Measurements from ENCODE around the gene FRS2. TPM values are rescaled to one million over a fixed set of nuclear protein-coding genes. Genes with fewer than 3 reads are reported as not detected.

The FRS2 gene
- total RNA-seq, 1 donor, result 70.0 TPM

GRCh38 chr12:69514111-69514510 lies 43.9 kb downstream of the FRS2 start:
- no peak for DNase-seq (ENCODE audit: low read depth)
- TF ChIP-seq, protein P1, sequence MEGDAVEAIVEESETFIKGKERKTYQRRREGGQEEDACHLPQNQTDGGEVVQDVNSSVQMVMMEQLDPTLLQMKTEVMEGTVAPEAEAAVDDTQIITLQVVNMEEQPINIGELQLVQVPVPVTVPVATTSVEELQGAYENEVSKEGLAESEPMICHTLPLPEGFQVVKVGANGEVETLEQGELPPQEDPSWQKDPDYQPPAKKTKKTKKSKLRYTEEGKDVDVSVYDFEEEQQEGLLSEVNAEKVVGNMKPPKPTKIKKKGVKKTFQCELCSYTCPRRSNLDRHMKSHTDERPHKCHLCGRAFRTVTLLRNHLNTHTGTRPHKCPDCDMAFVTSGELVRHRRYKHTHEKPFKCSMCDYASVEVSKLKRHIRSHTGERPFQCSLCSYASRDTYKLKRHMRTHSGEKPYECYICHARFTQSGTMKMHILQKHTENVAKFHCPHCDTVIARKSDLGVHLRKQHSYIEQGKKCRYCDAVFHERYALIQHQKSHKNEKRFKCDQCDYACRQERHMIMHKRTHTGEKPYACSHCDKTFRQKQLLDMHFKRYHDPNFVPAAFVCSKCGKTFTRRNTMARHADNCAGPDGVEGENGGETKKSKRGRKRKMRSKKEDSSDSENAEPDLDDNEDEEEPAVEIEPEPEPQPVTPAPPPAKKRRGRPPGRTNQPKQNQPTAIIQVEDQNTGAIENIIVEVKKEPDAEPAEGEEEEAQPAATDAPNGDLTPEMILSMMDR (IDR thresholded peaks at IDR 0.05; ENCODE audit: insufficient read depth, low read depth, low read length), result no peak
- no peak overlapping the region for H3K4me3 ChIP-seq (ENCODE audit: low read depth, low read length)

- TF ChIP-seq, protein P1 (IDR thresholded peaks at IDR 0.05; ENCODE audit: insufficient read depth, low read depth, low read length), result no peak
- no peak overlapping the region for H3K4me3 ChIP-seq (ENCODE audit: low read depth, low read length)
- no peak for DNase-seq (ENCODE audit: low read depth)
Measured at GRCh38 chr12:69514845-69515244, 44.7 kb downstream of the FRS2 start.

GRCh38 chr12:69515394-69515930 lies 45.3 kb downstream of the FRS2 start:
- H3K4me3 ChIP-seq (ENCODE audit: low read depth, low read length), result no peak overlapping the region
- TF ChIP-seq, protein P1 (IDR thresholded peaks at IDR 0.05; ENCODE audit: insufficient read depth, low read depth, low read length), result no peak
- DNase-seq (ENCODE audit: low read depth), result no peak

DNA sequence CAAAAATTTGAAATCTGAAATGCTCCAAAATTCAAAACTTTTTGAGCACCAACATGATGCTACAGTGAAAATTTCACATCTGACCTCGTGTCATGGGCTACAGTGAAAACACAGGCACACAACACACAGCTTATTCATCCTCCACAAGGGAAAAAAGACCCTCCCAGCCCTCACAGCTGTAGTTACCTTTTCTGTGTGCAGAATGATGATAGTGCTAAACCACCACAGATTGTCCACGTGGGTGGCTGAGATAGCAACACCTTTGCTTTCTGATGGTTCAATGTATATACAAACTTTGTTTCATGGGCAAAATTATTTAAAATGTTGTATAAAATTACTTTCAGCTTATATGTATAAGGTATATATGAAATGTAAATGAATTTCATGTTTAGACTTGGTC lies 46.8 kb downstream of the FRS2 start:
- DNase-seq (ENCODE audit: low read depth), result no peak
- TF ChIP-seq, protein P1 (IDR thresholded peaks at IDR 0.05; ENCODE audit: insufficient read depth, low read depth, low read length), result no peak

DNA sequence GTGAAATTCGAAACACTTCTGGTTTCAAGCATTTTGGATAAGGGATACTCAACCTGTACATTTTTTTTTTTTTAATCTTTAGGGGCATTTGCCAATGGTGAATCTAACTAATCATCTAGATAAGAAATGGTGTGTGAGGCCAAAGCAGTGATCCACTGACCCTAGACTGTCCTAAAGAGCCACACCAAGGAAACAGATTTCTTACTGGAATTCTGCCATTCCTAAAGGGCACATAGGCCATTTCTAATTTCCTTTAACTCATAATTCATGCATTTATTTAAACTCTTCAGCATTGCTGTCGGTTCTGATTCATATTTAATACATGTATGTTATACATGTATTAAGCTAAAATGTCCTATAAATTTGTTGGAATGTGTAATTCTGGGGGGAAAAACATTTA lies 47.2 kb downstream of the FRS2 start:
- H3K4me3 ChIP-seq (ENCODE audit: low read depth, low read length), result no peak overlapping the region
- no peak for DNase-seq (ENCODE audit: low read depth)
- TF ChIP-seq, protein P1 (IDR thresholded peaks at IDR 0.05; ENCODE audit: insufficient read depth, low read depth, low read length), result no peak

More for the DNA sequence above, 46.8 kb downstream of the FRS2 start:
- no peak overlapping the region for H3K4me3 ChIP-seq (ENCODE audit: low read depth, low read length)

- DNase-seq (ENCODE audit: low read depth), result peak; percentile 46
- H3K4me3 ChIP-seq (ENCODE audit: low read depth, low read length), result no peak overlapping the region
- TF ChIP-seq, protein P1 (IDR thresholded peaks at IDR 0.05; ENCODE audit: insufficient read depth, low read depth, low read length), result no peak
Measured at GRCh38 chr12:69519871-69520270, 49.7 kb downstream of the FRS2 start.
